Osteocyte (in vitro differentiated cells): Measurements from ENCODE around the gene AGXT. TPM values are rescaled to one million over a fixed set of nuclear protein-coding genes. Genes with fewer than 3 reads are reported as not detected.
A peak's percentile ranks its signal among the peaks of the same experiment; 100 is the strongest.

Experiments used
- DNase-seq: peaks from one replicate; pipeline ENCODE4 v3.0.0; 2021; ENCODE audit warnings: mixed read lengths; ENCODE audit not compliant: unreplicated experiment; ENCODE audit errors: extremely low spot score
- H3K27ac Mint-ChIP-seq: one replicate; pipeline ENCODE4 v1.8.0; 2021; ENCODE audit warnings: mild to moderate bottlenecking, mixed read lengths; ENCODE audit not compliant: unreplicated experiment
- H3K27me3 Mint-ChIP-seq: one replicate; pipeline ENCODE4 v1.8.0; 2021; ENCODE audit warnings: mixed read lengths; ENCODE audit not compliant: unreplicated experiment
- H3K36me3 Mint-ChIP-seq: one replicate; pipeline ENCODE4 v1.8.0; 2021; ENCODE audit warnings: mixed read lengths; ENCODE audit not compliant: unreplicated experiment
- H3K4me1 Mint-ChIP-seq: one replicate; pipeline ENCODE4 v1.8.0; 2021; ENCODE audit warnings: mixed read lengths; ENCODE audit not compliant: unreplicated experiment
- H3K4me3 Mint-ChIP-seq: one replicate; pipeline ENCODE4 v1.8.0; 2021; ENCODE audit warnings: mild to moderate bottlenecking, moderate library complexity, mixed read lengths; ENCODE audit not compliant: unreplicated experiment
- H3K9me3 Mint-ChIP-seq: one replicate; pipeline ENCODE4 v1.8.0; 2021; ENCODE audit warnings: mixed read lengths; ENCODE audit not compliant: unreplicated experiment
- total RNA-seq: library from RNA; stranded (reverse); gene quantifications from 2 replicates; pipeline ENCODE4 v1.2.1, GENCODE V29; 2021
- TF ChIP-seq, protein P1 (sequence below): fragments of 200-600 bp; sonication (generic); IDR thresholded peaks from 2 replicates; pipeline ENCODE4 v1.5.0; 2021; ENCODE audit warnings: antibody characterized with exemption, mild to moderate bottlenecking, moderate library complexity

AGXT gene
- total RNA-seq, 1 donor from 2014 or later: not detected

GRCh38 chr2:240926516-240927389 lies 58.1 kb downstream of the AGXT start:
- no peak overlapping the region for H3K27ac Mint-ChIP-seq

DNA sequence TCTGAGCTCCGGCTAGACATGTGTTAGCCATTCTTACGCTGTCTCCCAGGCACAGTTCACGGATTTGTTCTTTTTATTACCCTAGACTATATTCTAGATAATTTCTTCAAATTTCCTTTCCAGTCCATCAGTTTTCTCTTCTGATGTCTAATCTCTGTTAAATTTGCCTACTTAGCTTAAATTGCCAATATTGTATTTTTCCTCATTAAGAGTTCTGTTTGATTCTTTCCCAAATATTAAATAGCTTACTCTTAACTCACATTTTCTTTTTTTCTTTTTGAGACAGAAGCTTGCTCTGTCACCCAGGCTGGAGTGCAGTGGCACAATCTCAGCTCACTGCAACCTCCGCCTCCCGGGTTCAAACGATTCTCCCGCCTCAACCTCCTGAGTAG lies 58.8 kb downstream of the AGXT start:
- H3K27ac Mint-ChIP-seq: no peak overlapping the region
- peaks cover 3% of the 10 kb centered on the region for H3K36me3 Mint-ChIP-seq
- no peak overlapping the region for H3K4me3 Mint-ChIP-seq
- peaks cover 5% of the 10 kb centered on the region for H3K9me3 Mint-ChIP-seq
- no peak for DNase-seq
- TF ChIP-seq, protein P1, sequence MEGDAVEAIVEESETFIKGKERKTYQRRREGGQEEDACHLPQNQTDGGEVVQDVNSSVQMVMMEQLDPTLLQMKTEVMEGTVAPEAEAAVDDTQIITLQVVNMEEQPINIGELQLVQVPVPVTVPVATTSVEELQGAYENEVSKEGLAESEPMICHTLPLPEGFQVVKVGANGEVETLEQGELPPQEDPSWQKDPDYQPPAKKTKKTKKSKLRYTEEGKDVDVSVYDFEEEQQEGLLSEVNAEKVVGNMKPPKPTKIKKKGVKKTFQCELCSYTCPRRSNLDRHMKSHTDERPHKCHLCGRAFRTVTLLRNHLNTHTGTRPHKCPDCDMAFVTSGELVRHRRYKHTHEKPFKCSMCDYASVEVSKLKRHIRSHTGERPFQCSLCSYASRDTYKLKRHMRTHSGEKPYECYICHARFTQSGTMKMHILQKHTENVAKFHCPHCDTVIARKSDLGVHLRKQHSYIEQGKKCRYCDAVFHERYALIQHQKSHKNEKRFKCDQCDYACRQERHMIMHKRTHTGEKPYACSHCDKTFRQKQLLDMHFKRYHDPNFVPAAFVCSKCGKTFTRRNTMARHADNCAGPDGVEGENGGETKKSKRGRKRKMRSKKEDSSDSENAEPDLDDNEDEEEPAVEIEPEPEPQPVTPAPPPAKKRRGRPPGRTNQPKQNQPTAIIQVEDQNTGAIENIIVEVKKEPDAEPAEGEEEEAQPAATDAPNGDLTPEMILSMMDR: no peak
- peaks cover 16% of the 10 kb centered on the region for H3K27me3 Mint-ChIP-seq
- no peaks in the 10 kb centered on the region for H3K4me1 Mint-ChIP-seq

More at GRCh38 chr2:240926516-240927389, 58.1 kb downstream of the AGXT start:
- TF ChIP-seq, protein P1: no peak
- Mint-ChIP-seq H3K36me3 (peaks cover 3% of the 10 kb centered on the region), H3K4me3 (no peak overlapping the region), H3K4me1 (no peaks in the 10 kb centered on the region), H3K9me3 (peaks cover 5% of the 10 kb centered on the region), H3K27me3 (peaks cover 16% of the 10 kb centered on the region)
- DNase-seq: peak; percentile 84

DNA sequence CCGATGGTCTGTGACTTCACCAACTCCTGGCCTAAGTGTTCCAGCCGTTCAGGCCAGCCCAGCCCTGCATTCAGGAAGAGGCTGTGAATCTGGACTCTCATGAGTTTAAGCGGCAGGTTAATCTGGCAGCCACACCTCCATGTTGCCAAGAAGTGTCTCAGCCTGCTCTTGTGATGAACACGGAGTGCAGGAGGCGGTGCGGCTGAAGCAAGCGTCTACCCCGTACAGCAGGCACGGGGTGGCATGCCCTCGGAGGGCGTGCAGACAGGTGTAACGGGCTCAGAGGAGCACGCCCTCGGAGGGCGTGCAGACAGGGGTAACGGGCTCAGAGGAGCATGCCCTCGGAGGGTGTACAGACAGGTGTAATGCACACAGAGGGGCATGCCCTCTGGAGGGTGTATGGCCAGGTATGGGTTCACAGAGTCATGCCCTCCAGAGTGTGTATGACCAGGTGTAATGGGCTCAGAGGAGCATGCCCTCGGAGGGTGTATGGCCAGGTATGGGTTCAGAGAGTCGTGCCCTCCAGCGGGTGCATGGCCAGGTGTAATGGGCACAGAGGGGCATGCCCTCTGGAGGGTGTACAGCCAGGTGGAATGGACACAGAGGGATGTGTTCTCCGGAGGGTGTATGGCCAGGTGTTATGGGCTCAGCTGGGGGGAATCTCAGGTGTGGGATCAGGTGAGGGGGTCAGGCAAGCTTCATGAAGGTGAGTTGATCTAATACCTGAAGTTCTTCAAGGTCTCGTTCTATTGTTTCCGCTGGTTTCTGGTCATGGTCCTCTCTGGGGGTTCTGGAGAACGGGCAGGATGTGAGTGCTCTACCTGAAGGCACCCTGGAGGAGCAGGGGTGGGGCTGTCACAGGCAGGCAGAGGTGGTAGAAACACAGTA lies 60.1 kb downstream of the AGXT start:
- Mint-ChIP-seq H3K4me1 (no peaks in the 10 kb centered on the region), H3K4me3 (no peak overlapping the region), H3K27me3 (peaks cover 16% of the 10 kb centered on the region), H3K9me3 (peaks cover 5% of the 10 kb centered on the region), H3K36me3 (peaks cover 3% of the 10 kb centered on the region), H3K27ac (no peak overlapping the region)
- TF ChIP-seq, protein P1: no peak
- DNase-seq: no peak

DNA sequence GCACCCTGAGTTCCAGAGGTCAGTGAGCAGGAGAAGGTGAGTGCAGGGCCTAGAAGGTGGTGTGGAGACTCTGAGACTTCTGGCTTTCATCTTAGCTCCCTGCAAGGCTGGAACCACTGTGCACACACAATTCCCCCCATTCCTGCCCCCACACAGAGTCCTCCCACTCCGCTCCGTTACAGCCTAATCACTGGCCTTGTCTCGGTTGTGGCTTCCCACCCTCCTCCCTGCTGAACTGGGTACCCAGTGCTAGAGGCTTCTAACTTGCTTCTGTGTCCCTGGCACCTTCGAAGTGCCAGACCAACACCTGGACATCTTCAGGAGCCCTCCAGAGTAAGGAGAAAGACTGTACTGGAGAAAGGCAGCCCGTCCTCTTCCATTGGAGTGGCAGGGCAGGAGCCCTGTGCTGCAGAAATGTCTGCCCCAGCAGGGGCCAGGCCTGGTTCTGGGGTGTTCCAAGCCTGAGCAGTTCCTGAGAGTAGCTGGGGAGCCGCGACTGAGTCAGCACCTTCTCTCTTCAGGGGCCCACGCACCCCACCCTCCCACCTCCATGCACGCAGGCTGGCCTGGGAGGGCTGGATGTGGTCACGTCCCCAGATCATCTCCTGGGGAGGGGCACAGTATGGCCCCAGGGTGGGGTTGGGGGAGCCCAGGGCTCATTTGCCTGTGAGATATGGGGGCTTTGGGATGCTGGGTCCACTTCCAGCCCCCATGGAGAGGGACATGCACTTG lies 60.9 kb downstream of the AGXT start:
- Mint-ChIP-seq H3K4me3 (no peak overlapping the region), H3K9me3 (peaks cover 5% of the 10 kb centered on the region), H3K27me3 (peaks cover 16% of the 10 kb centered on the region), H3K4me1 (no peaks in the 10 kb centered on the region), H3K36me3 (peaks cover 3% of the 10 kb centered on the region), H3K27ac (no peak overlapping the region)
- TF ChIP-seq, protein P1: no peak
- peak; percentile 77 for DNase-seq

Other genes starting within 250 kb of the AGXT start
- gene GPR35, start 243.3 kb upstream of the AGXT start, total RNA-seq: 2.5 and 3.6 TPM in 2 replicates
- not detected in 2 replicates for gene AQP12B, start 185.9 kb upstream of the AGXT start, total RNA-seq
- gene AQP12A, start 177.0 kb upstream of the AGXT start, total RNA-seq: not detected in 2 replicates
- 4.3 and 5.6 TPM in 2 replicates for gene KIF1A, start 48.6 kb upstream of the AGXT start, total RNA-seq
- not detected in 2 replicates for gene MAB21L4, start 27.3 kb downstream of the AGXT start, total RNA-seq
- not detected in 2 replicates for gene CROCC2, start 37.5 kb downstream of the AGXT start, total RNA-seq
- 17.6 and 19.4 TPM in 2 replicates for gene SNED1, start 129.8 kb downstream of the AGXT start, total RNA-seq
- gene MTERF4, start 233.5 kb downstream of the AGXT start, total RNA-seq: 32.4 and 36.8 TPM in 2 replicates